HG03378 (cell line): ENCODE data around the gene HSPA4.

Experiments used
- ATAC-seq: cut with Tn5 transposase; IDR thresholded peaks from one replicate; pipeline ENCODE4 v1.9.1; 2021; ENCODE audit warnings: mild to moderate bottlenecking, moderate library complexity; ENCODE audit not compliant: unreplicated experiment

HSPA4 gene

DNA sequence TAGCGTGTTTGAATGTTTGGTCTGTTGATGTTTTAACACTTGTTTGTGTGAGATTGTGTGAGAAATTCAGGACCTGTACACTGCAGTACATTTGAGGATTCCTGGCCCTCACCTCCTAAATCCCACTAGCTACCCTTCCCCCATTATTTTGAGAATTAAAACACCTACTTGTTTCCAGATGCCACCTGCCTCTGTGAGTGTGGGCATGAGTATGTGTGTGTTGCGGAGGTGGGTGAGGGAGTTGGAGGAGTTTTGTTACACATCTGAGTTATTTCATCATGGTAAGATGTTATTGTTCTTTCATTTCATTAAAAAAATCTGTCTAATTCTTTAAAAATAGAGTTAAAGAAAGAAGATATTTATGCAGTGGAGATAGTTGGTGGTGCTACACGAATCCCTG, 36.3 kb downstream of the HSPA4 start:
- no peak for ATAC-seq

GRCh38 chr5:133091034-133091433, 39.2 kb downstream of the HSPA4 start:
- ATAC-seq, result no peak

DNA sequence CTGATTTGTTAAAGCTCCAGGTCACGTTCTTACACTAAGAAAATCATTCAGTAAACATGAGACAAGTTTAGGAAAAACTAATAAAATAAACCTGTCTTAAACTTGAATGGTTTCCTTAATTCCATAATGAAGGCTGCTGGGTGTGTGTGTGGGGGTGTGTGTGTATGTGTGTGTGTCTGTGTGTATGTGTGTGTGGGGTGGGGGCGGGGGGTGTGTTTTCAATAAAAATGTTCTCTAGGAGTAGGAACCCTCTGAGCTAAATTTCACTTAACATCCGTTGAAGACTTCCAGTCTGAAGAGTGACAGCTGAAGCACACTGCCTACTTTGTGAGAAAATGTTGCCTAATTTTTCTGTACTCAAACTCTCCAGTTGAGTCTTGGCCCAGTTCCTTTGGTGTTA, 54.5 kb downstream of the HSPA4 start:
- ATAC-seq, result no peak

DNA sequence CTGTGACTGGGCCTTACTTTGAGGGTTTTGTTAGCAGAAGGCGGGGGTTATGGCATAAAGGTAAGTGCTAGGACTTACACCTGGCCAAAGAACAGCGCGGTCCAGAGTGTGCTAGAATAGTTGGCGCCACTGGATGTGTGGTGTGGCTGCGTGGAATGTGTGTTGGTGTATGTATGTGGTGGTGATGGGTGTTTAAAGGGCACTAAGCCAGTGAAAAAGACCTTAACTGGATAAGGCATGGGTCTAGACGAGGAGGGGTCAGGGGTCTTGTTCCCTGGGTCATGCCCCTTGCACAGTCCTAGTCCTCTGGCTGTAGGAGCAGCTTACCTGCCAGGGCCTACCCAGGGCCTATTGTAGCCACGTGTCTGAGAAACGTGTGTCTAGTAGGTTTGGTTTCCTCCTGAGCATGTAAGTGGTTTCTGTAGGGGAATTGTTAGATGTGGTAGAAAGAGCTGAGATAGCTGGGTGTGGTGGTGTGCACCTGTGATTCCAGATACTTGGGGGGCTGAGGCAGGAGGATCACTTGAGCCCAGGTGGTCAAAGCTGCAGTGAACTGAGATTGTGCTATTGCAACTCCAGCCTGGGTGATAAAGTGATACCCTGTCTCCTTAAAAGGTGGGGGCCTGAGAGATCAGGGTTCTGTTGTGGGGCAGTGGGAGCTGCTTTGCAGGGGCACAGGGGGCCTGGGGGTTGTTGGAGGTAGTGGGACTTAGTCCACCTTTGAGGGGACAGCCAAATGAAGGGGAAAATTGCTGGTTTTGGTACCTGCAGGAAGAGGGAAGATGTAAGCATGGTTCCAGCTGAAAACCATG, 55.2 kb downstream of the HSPA4 start:
- ATAC-seq, result no peak

GRCh38 chr5:133108481-133108921, 56.7 kb downstream of the HSPA4 start:
- no peak for ATAC-seq

DNA sequence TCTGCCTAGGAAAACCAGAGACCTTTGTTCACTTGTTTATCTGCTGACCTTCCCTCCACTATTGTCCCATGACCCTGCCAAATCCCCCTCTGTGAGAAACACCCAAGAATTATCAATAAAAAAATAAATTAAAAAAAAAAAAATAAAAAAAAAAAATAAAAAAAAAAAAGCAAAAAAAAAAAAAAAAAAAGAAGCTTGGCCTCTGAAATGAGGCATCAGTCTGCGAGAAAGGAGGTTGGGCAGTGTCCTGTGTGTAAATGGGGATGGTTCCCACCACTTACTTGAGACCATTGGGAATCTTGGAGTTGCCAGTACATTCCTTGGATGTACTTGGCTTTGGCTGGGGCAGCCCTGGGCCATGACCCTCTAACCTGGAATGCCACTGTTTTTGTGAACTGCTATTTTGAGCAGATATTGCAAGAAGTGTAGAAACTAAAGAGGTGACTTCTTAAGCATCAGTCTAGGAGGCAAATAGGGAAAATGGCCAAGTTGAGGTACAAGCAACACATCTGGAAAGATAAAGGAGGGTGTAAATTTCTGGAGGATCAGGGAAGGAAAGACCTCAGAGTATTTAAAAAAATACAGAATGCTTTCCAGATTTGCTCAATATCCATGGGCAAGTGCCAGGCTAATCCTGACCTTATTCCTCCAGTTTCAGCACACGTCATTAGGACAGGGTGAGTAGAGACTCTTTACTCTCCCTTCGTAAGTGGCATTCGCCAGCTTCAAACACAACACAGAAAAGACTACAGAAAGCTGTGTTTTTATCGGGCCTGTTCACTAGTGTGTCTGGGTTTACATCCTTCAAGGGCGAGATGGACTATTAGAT, 58.1 kb downstream of the HSPA4 start:
- ATAC-seq, result no peak

GRCh38 chr5:133110709-133111108, 58.9 kb downstream of the HSPA4 start:
- no peak for ATAC-seq

- ATAC-seq, result peak; percentile 44
Observed at GRCh38 chr5:133111299-133111698, 59.5 kb downstream of the HSPA4 start.

DNA sequence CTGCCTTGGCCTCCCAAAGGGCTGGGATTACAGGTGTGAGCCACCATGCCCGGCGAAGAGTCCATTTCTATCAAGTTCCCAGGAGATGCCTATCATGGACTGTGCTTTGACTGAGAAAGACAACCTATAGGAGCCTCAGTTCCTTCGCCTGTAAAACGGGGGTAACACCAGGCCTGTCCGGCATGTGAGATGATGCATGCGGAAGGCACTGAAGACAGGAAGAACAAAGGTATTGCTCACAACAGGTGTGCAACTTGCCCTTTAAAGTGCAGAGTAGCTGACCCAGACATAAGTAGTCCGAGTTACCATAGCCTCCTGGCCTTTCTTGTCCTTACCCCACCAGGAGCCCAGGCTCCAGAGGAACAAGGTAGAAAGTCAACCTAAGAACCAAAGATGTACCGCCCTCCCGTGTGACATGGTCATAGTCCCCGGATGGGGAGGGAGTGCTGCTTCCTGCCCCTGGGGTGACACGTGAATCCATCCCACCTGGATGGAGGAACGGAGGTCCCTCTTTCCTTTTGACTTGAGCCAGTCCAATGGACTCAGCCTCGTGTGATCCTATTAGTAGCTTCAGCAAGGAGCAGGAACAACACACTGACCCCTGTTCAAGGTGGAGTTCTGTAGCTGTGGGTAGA, 60.3 kb downstream of the HSPA4 start:
- ATAC-seq, result no peak

DNA sequence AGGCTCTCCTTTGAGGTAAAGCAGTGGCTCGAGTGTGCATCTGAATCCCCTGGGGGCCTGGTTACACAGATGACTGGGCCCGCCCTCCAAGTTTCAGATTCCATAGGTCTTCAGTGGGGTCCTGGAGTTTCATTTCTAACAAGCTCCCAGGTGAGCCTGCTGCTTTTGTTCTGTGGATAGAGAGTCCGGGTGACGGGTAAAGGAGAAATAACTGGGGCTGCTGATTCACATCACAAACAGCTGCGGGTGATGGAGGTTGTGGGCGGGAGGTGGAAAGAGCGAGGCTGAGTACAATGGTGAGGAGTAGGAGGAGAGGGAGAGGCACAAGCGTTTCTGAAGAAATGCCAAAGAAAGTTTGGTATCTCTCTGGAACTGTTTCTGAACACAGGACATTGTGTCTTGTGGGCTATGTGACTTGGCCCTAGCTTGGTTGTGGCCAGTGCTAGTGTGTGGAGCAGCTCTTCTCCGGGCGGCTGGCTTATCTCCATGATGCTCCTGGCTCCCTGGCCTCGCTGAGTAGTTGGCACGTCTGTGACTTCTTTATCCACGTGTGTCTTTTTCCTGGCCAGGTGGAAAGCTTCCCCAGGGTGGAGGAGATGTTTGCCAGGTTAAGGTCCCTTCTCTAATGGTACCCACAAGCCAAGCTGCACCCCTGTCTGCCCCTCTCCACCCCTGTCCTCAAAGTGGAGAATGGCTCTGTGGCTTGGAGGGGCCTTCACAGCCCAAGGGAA, 61.7 kb downstream of the HSPA4 start:
- ATAC-seq, result no peak

- no peak for ATAC-seq
Observed at GRCh38 chr5:133114166-133114932, 62.5 kb downstream of the HSPA4 start.

GRCh38 chr5:133114933-133115310, 63.1 kb downstream of the HSPA4 start:
- ATAC-seq, result no peak

GRCh38 chr5:133116601-133117000, 64.8 kb downstream of the HSPA4 start:
- no peak for ATAC-seq

- no peak for ATAC-seq
Observed at GRCh38 chr5:133117166-133117911, 65.5 kb downstream of the HSPA4 start.

DNA sequence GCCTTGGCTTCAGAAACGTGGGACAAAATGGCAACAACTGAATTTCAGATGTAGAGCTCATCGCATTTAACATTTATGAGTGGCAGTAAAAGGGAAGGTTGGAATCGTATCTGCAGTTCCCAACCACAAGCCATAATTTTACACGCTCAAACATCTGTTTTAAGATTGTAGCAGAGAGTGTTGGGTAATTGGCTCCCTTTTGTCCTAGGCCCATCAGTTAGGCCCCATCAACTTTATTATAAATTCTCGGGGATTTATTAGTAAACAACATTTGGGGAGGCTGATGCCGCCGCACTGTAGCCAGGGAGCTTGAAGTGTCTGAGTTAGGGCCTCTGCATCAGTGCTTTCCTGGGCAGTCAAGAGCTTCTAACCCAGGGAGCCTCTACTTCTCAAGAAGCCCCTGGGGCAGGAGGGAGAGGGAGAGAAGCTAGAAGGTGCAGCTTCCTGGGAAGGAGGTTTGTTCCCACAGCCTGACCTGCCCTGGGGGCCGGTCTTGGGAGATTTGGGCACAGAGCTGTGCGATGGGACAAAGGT, 66.2 kb downstream of the HSPA4 start:
- ATAC-seq, result no peak

- no peak for ATAC-seq
Observed at GRCh38 chr5:133118741-133119140, 66.9 kb downstream of the HSPA4 start.

GRCh38 chr5:133119233-133119711, 67.5 kb downstream of the HSPA4 start:
- no peak for ATAC-seq

- no peak for ATAC-seq
Observed at GRCh38 chr5:133120156-133120750, 68.4 kb downstream of the HSPA4 start.

- no peak for ATAC-seq
Observed at GRCh38 chr5:133121080-133121479, 69.3 kb downstream of the HSPA4 start.
